ENCODE data around the gene SNX9. TPM values are rescaled to one million over a fixed set of nuclear protein-coding genes. Genes with fewer than 3 reads are reported as not detected.
A peak's percentile ranks its signal among the peaks of the same experiment; 100 is the strongest.
"Not testable (repeated sequence)": the region's sequence is repeated elsewhere in the genome, so short reads cannot be mapped to it uniquely, and the experiment has no call there.

SNX9 gene
- total RNA-seq, 1 experiment from 2014 or later, result 27.4 TPM

- CTCF ChIA-PET, result no interaction called here
- H3K36me3 ChIP-seq (ENCODE audit: control insufficient read depth, insufficient read depth, low read length), result no peaks in the 10 kb centered on the region
- H3K4me1 ChIP-seq, result peaks cover 19% of the 10 kb centered on the region
- H3K36me3 Mint-ChIP-seq (ENCODE audit: insufficient read depth, unreplicated experiment), result no peaks in the 10 kb centered on the region
- H3K4me3 Mint-ChIP-seq (ENCODE audit: unreplicated experiment), result no peak overlapping the region
- H3K9me3 ChIP-seq, result no peaks in the 10 kb centered on the region
- H3K27me3 ChIP-seq (replicated peaks; ENCODE audit: control insufficient read depth, insufficient read depth, low read length), result no peaks in the 10 kb centered on the region
- no TSS peak for BruUV-seq (replicated peaks)
- intact Hi-C loops (cut with micrococcal nuclease; ENCODE audit: unreplicated experiment), result no loop called here
- no peak overlapping the region for H3K4me3 ChIP-seq (ENCODE audit: low read depth, low read length)
- peaks cover 24% of the 10 kb centered on the region for H3K4me1 Mint-ChIP-seq (ENCODE audit: low read depth, unreplicated experiment)
- TF ChIP-seq, protein P1, sequence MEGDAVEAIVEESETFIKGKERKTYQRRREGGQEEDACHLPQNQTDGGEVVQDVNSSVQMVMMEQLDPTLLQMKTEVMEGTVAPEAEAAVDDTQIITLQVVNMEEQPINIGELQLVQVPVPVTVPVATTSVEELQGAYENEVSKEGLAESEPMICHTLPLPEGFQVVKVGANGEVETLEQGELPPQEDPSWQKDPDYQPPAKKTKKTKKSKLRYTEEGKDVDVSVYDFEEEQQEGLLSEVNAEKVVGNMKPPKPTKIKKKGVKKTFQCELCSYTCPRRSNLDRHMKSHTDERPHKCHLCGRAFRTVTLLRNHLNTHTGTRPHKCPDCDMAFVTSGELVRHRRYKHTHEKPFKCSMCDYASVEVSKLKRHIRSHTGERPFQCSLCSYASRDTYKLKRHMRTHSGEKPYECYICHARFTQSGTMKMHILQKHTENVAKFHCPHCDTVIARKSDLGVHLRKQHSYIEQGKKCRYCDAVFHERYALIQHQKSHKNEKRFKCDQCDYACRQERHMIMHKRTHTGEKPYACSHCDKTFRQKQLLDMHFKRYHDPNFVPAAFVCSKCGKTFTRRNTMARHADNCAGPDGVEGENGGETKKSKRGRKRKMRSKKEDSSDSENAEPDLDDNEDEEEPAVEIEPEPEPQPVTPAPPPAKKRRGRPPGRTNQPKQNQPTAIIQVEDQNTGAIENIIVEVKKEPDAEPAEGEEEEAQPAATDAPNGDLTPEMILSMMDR (IDR thresholded peaks at IDR 0.05; ENCODE audit: insufficient read depth in 1 of 2, low read depth in 1 of 2, low read length in 1 of 2, severe bottlenecking in 1 of 2, unreplicated experiment in 1 of 2), result no peak
- no peak for DNase-seq
- no peaks in the 10 kb centered on the region for H3K9me3 Mint-ChIP-seq (ENCODE audit: unreplicated experiment)
- no peaks in the 10 kb centered on the region for H3K27me3 Mint-ChIP-seq (ENCODE audit: insufficient read depth, unreplicated experiment)
- H3K27ac Mint-ChIP-seq (ENCODE audit: unreplicated experiment), result peak overlapping the region; percentile 77
- POLR2A ChIA-PET, result no interaction called here
Observed at GRCh38 chr6:157840776-157841175, 17.7 kb downstream of the SNX9 start.

- TF ChIP-seq, protein P1 (IDR thresholded peaks at IDR 0.05; ENCODE audit: insufficient read depth in 1 of 2, low read depth in 1 of 2, low read length in 1 of 2, severe bottlenecking in 1 of 2, unreplicated experiment in 1 of 2), result no peak
- H3K4me3 ChIP-seq (ENCODE audit: low read depth, low read length), result no peak overlapping the region
- no peaks in the 10 kb centered on the region for H3K27me3 Mint-ChIP-seq (ENCODE audit: insufficient read depth, unreplicated experiment)
- DNase-seq, result no peak
- H3K27me3 ChIP-seq (replicated peaks; ENCODE audit: control insufficient read depth, insufficient read depth, low read length), result no peaks in the 10 kb centered on the region
- no peaks in the 10 kb centered on the region for H3K36me3 Mint-ChIP-seq (ENCODE audit: insufficient read depth, unreplicated experiment)
- BruUV-seq (replicated peaks), result no TSS peak
- H3K4me1 Mint-ChIP-seq (ENCODE audit: low read depth, unreplicated experiment), result peaks cover 24% of the 10 kb centered on the region
- ChIA-PET CTCF (interaction anchor here (0.6 kb wide), 1 partner anchor 231 kb away, joined by 3 read pairs; no protein-coding TSS in a partner anchor), POLR2A (no interaction called here)
- no peaks in the 10 kb centered on the region for H3K9me3 Mint-ChIP-seq (ENCODE audit: unreplicated experiment)
- intact Hi-C loops (cut with micrococcal nuclease; ENCODE audit: unreplicated experiment), result no loop called here
- no peak overlapping the region for H3K4me3 Mint-ChIP-seq (ENCODE audit: unreplicated experiment)
- peak overlapping the region; percentile 77 for H3K27ac Mint-ChIP-seq (ENCODE audit: unreplicated experiment)
- no peaks in the 10 kb centered on the region for H3K9me3 ChIP-seq
- H3K36me3 ChIP-seq (ENCODE audit: control insufficient read depth, insufficient read depth, low read length), result no peaks in the 10 kb centered on the region
- H3K4me1 ChIP-seq, result peaks cover 19% of the 10 kb centered on the region
Observed at GRCh38 chr6:157841211-157841840, 18.3 kb downstream of the SNX9 start.

DNA sequence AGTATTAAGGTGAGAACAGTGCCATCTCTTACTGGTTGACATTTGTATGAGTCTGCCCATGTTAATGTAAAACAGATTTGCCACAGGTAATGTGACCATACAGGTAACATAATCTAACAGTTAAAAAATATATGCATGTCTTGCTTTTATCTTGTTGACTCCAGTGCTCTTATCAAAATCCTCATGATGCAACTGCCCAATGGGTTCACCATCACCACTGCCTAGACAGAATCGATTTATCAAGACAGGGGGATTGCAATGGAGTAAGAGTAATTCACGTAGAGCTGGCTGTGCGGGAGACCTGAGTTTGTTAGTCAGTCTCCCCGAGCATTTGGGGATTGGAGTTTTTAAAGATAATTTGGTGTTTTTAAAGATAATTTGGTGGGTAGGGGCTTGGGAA is 19.2 kb downstream of the SNX9 start:
- Histone ChIP-seq H3K4me3 (ENCODE audit: low read depth, low read length) (no peak overlapping the region), H3K36me3 (ENCODE audit: control insufficient read depth, insufficient read depth, low read length) (no peaks in the 10 kb centered on the region), H3K9me3 (no peaks in the 10 kb centered on the region), H3K4me1 (peaks cover 19% of the 10 kb centered on the region), H3K27me3 (replicated peaks; ENCODE audit: control insufficient read depth, insufficient read depth, low read length) (no peaks in the 10 kb centered on the region)
- no TSS peak for BruUV-seq (replicated peaks)
- TF ChIP-seq, protein P1 (IDR thresholded peaks at IDR 0.05; ENCODE audit: insufficient read depth in 1 of 2, low read depth in 1 of 2, low read length in 1 of 2, severe bottlenecking in 1 of 2, unreplicated experiment in 1 of 2), result no peak
- ChIA-PET POLR2A (no interaction called here), CTCF (no interaction called here)
- DNase-seq, result no peak
- no peak overlapping the region for H3K4me3 Mint-ChIP-seq (ENCODE audit: unreplicated experiment)
- intact Hi-C loops (cut with micrococcal nuclease; ENCODE audit: unreplicated experiment), result no loop called here
- H3K27me3 Mint-ChIP-seq (ENCODE audit: insufficient read depth, unreplicated experiment), result no peaks in the 10 kb centered on the region
- no peaks in the 10 kb centered on the region for H3K36me3 Mint-ChIP-seq (ENCODE audit: insufficient read depth, unreplicated experiment)
- no peak overlapping the region for H3K27ac Mint-ChIP-seq (ENCODE audit: unreplicated experiment)
- H3K4me1 Mint-ChIP-seq (ENCODE audit: low read depth, unreplicated experiment), result peaks cover 24% of the 10 kb centered on the region
- no peaks in the 10 kb centered on the region for H3K9me3 Mint-ChIP-seq (ENCODE audit: unreplicated experiment)

GRCh38 chr6:157844196-157844595 is 21.1 kb downstream of the SNX9 start:
- DNase-seq; H3K27ac Mint-ChIP-seq (ENCODE audit: unreplicated experiment); H3K36me3 ChIP-seq (ENCODE audit: control insufficient read depth, insufficient read depth, low read length); H3K4me3 ChIP-seq (ENCODE audit: low read depth, low read length); H3K4me3 Mint-ChIP-seq (ENCODE audit: unreplicated experiment); intact Hi-C loops (cut with micrococcal nuclease; ENCODE audit: unreplicated experiment); H3K27me3 Mint-ChIP-seq (ENCODE audit: insufficient read depth, unreplicated experiment); BruUV-seq (replicated peaks); CTCF ChIA-PET; H3K36me3 Mint-ChIP-seq (ENCODE audit: insufficient read depth, unreplicated experiment); H3K9me3 Mint-ChIP-seq (ENCODE audit: unreplicated experiment); H3K9me3 ChIP-seq; H3K27me3 ChIP-seq (replicated peaks; ENCODE audit: control insufficient read depth, insufficient read depth, low read length): not testable (repeated sequence)
- peaks cover 35% of the 10 kb centered on the region for H3K4me1 Mint-ChIP-seq (ENCODE audit: low read depth, unreplicated experiment)
- POLR2A ChIA-PET, result interaction anchor here (0.7 kb wide), 1 partner anchor 29 kb away, joined by 7 read pairs; no protein-coding TSS in a partner anchor
- peaks cover 26% of the 10 kb centered on the region for H3K4me1 ChIP-seq

Data from Caco-2 (cell line).